Calu3 (cell line): ENCODE results near the gene CDK5R1. TPM values are rescaled to one million over a fixed set of nuclear protein-coding genes. Genes with fewer than 3 reads are reported as not detected.

Source experiments
- BruUV-seq: library from RNA; stranded (reverse); fragments of 400-500 nt; replicated peaks from 2 replicates; lab custom pipeline; 2021; lab: Mats Ljungman, UMichigan
- CTCF ChIA-PET: fragments of 300-600 bp; sonication (Branson Sonifier 250); formaldehyde crosslinking; loops from one replicate; lab custom pipeline; 2022; ENCODE audit warnings: antibody characterized with exemption; lab: Charles Lee
- DNase-seq: peaks from one replicate; pipeline ENCODE4 v3.0.0; 2022
- H3K27ac Mint-ChIP-seq: one replicate; pipeline ENCODE4 v1.8.0; 2022; ENCODE audit warnings: mixed read lengths; ENCODE audit not compliant: unreplicated experiment
- H3K27me3 Mint-ChIP-seq: one replicate; pipeline ENCODE4 v1.8.0; 2022; ENCODE audit warnings: mixed read lengths; ENCODE audit not compliant: unreplicated experiment
- H3K36me3 Mint-ChIP-seq: one replicate; pipeline ENCODE4 v1.8.0; 2022; ENCODE audit warnings: mild to moderate bottlenecking, moderate library complexity, mixed read lengths; ENCODE audit not compliant: insufficient read depth, unreplicated experiment
- H3K4me1 Mint-ChIP-seq: one replicate; pipeline ENCODE4 v1.8.0; 2022; ENCODE audit warnings: mild to moderate bottlenecking, low read depth, mixed read lengths; ENCODE audit not compliant: unreplicated experiment
- H3K4me3 Mint-ChIP-seq: one replicate; pipeline ENCODE4 v1.8.0; 2022; ENCODE audit warnings: mild to moderate bottlenecking, low read depth, moderate library complexity, mixed read lengths; ENCODE audit not compliant: unreplicated experiment
- H3K9me3 Mint-ChIP-seq: one replicate; pipeline ENCODE4 v1.8.0; 2022; ENCODE audit warnings: low read depth, mixed read lengths; ENCODE audit not compliant: unreplicated experiment
- intact Hi-C: fragments of 100-400 bp; cut with micrococcal nuclease; formaldehyde crosslinking; loops from one replicate; pipeline ENCODE4 v1.10.0; 2022; ENCODE audit not compliant: unreplicated experiment
- total RNA-seq: library from RNA; stranded (reverse); gene quantifications from 2 replicates; pipeline ENCODE4 v1.2.3, GENCODE V29; 2022
- TF ChIP-seq, protein P1 (sequence below): fragments of 200-600 bp; IDR thresholded peaks from one replicate; pipeline ENCODE4 v1.8.0; 2022; ENCODE audit warnings: antibody characterized with exemption; ENCODE audit not compliant: unreplicated experiment

Gene CDK5R1
- total RNA-seq, 1 experiment from 2014 or later: 4.3 TPM

DNA sequence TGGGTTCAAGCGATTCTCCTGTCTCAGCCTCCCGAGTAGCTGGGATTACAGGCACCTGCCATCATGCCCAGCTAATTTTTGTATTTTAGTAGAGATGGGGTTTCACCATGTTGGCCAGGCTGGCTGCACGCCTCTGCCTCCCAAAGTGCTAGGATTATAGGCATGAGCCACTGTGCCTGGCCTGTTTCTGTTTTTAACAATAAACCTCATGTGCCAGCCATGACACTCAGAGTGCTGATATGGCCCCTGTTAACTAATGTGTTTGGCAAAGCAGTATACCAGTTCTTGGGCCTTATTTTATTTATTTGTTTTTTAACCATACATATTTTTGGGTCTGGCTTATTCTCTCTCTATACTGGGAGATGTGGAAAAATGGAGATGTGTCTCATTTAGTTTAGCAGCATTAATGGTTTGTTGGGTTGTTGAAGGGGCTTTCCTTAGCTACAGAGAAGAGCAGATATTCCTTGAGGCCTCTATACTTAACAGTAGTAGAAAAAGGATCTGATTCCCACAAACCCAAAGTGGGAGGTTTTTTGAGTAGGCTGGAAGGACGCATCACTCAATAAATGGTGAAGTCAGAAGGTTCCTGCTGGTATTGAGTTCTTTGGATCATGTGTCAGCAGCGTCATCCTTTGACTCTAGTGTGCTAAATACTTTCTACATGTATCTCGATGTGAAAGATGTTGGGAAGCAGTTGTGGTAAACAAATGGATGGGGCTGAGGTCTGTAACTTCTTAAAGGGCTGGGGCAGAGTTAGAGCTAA, 16.2 kb upstream of the CDK5R1 start:
- Mint-ChIP-seq H3K4me3 (no peak overlapping the region), H3K4me1 (no peaks in the 10 kb centered on the region), H3K27ac (no peak overlapping the region), H3K9me3 (no peaks in the 10 kb centered on the region), H3K27me3 (no peaks in the 10 kb centered on the region), H3K36me3 (peaks cover 73% of the 10 kb centered on the region)
- DNase-seq: no peak
- CTCF ChIA-PET: no interaction called here
- TF ChIP-seq, protein P1, sequence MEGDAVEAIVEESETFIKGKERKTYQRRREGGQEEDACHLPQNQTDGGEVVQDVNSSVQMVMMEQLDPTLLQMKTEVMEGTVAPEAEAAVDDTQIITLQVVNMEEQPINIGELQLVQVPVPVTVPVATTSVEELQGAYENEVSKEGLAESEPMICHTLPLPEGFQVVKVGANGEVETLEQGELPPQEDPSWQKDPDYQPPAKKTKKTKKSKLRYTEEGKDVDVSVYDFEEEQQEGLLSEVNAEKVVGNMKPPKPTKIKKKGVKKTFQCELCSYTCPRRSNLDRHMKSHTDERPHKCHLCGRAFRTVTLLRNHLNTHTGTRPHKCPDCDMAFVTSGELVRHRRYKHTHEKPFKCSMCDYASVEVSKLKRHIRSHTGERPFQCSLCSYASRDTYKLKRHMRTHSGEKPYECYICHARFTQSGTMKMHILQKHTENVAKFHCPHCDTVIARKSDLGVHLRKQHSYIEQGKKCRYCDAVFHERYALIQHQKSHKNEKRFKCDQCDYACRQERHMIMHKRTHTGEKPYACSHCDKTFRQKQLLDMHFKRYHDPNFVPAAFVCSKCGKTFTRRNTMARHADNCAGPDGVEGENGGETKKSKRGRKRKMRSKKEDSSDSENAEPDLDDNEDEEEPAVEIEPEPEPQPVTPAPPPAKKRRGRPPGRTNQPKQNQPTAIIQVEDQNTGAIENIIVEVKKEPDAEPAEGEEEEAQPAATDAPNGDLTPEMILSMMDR: no peak
- intact Hi-C loops: no loop called here
- no TSS peak for BruUV-seq

DNA sequence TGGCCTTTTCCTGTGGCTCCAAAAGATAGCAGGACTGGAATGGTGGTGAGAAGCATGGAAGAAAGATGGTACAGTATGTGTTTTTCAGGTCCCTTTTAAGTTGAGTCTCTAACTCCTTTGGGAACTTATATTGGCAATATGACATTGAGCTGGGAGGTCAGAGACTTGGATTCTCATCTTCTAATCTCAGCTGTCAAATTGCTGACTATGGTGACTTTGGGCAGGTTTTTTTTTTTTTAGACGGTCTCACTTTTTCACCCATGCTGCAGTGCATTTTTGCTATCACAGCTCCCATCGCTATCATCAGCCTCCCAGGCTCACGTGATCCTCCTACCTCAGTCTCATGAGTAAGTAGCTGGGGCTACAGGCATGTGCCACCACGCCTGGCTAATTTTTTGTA, 15.1 kb upstream of the CDK5R1 start:
- H3K27me3 Mint-ChIP-seq: no peaks in the 10 kb centered on the region
- no peak overlapping the region for H3K4me3 Mint-ChIP-seq
- H3K27ac Mint-ChIP-seq: no peak overlapping the region
- BruUV-seq: no TSS peak
- no peaks in the 10 kb centered on the region for H3K4me1 Mint-ChIP-seq
- intact Hi-C loops: no loop called here
- TF ChIP-seq, protein P1: no peak
- CTCF ChIA-PET: no interaction called here
- DNase-seq: no peak
- H3K36me3 Mint-ChIP-seq: peaks cover 71% of the 10 kb centered on the region
- H3K9me3 Mint-ChIP-seq: no peaks in the 10 kb centered on the region

DNA sequence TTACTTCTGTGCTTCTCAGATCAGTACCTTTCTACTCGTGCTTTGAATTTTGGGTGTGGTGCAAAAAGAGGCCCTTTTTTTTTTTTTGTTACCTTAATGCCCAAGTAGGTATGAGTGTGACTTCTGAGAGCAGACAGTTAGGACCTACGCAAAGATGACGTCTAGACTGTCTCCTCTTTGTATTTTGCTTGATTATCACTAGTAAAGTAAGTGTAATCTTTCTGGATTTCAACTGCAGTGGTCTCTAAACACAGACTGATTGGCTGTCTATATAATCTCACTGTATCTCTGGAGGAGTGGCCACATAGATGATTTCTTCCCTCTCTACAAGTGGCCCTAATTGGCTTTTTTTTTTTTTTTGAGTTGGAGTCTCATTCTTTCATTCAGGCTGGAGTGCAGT, 11.5 kb upstream of the CDK5R1 start:
- no peak for DNase-seq
- H3K9me3 Mint-ChIP-seq: no peaks in the 10 kb centered on the region
- no peaks in the 10 kb centered on the region for H3K27me3 Mint-ChIP-seq
- CTCF ChIA-PET: no interaction called here
- TF ChIP-seq, protein P1: no peak
- H3K4me3 Mint-ChIP-seq: no peak overlapping the region
- no TSS peak for BruUV-seq
- intact Hi-C loops: no loop called here
- H3K36me3 Mint-ChIP-seq: peaks cover 74% of the 10 kb centered on the region
- no peaks in the 10 kb centered on the region for H3K4me1 Mint-ChIP-seq
- no peak overlapping the region for H3K27ac Mint-ChIP-seq

DNA sequence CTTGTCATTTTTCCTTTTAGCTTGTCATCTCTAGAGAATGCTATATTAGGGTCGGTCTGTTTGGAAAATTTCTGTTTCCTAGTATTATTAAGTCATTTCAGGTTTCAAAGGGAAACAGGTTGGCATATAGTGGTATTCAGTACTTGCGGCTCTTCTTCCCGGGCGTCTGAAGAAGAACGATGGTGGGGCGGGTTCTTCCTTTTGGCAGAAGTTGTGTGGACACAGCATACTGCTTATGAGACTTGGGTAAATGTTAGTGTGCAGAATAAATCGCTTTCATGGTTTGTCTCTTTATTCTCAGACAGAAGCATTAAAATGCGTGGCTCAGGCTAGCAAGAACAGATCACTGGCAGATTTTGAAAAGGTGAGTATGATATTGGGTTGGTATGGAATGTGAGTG, 9.6 kb upstream of the CDK5R1 start:
- TF ChIP-seq, protein P1: no peak
- Mint-ChIP-seq H3K27me3 (no peaks in the 10 kb centered on the region), H3K4me3 (no peak overlapping the region), H3K9me3 (no peaks in the 10 kb centered on the region), H3K27ac (no peak overlapping the region), H3K36me3 (peaks cover 67% of the 10 kb centered on the region), H3K4me1 (no peaks in the 10 kb centered on the region)
- CTCF ChIA-PET: no interaction called here
- intact Hi-C loops: no loop called here
- DNase-seq: no peak
- no TSS peak for BruUV-seq
